Liver (tissue), 9 donors: ENCODE data around the gene CACNA1H. TPM values are rescaled to one million over a fixed set of nuclear protein-coding genes. Genes with fewer than 3 reads are reported as not detected.

Source experiments
- DNase-seq: peaks from one replicate; pipeline ENCODE4 v3.0.0-alpha.2; 2017; ENCODE audit warnings: low spot score
- H3K27ac ChIP-seq, 2 donors: one replicate each; pipeline ENCODE4 v1.7.0; 2013; ENCODE audit warnings: inconsistent platforms in 2 of 2, low read length in 2 of 2, control low read depth in 1 of 2, low read depth in 1 of 2, mild to moderate bottlenecking in 1 of 2
- H3K27me3 ChIP-seq, 4 donors: one replicate each; pipeline versions ENCODE4 v1.6.1 to v1.7.0; 2013; ENCODE audit warnings: low read length in 3 of 4, inconsistent platforms in 1 of 4, mild to moderate bottlenecking in 1 of 4, moderate library complexity in 1 of 4; ENCODE audit not compliant: control insufficient read depth in 4 of 4, insufficient read depth in 4 of 4
- H3K36me3 ChIP-seq, 4 donors: one replicate each; pipeline versions ENCODE4 v1.6.1 to v1.7.0; 2013; ENCODE audit warnings: low read length in 3 of 4, mild to moderate bottlenecking in 3 of 4, low read depth in 1 of 4, moderate library complexity in 1 of 4; ENCODE audit not compliant: control insufficient read depth in 4 of 4, insufficient read depth in 3 of 4
- H3K4me1 ChIP-seq, 4 donors: one replicate each; pipeline versions ENCODE4 v1.6.1 to v1.7.0; 2013; ENCODE audit warnings: low read length in 3 of 4, mild to moderate bottlenecking in 3 of 4, moderate library complexity in 1 of 4; ENCODE audit not compliant: control insufficient read depth in 4 of 4, insufficient read depth in 4 of 4
- H3K4me3 ChIP-seq, 3 donors: one replicate each; pipeline versions ENCODE4 v1.6.1 to v1.7.0; 2013; ENCODE audit warnings: low read length in 3 of 3, control low read depth in 1 of 3, low read depth in 1 of 3, mild to moderate bottlenecking in 1 of 3
- H3K9ac ChIP-seq, 2 donors: one replicate each; pipeline ENCODE4 v1.7.0; 2013; ENCODE audit warnings: low read length in 2 of 2, mild to moderate bottlenecking in 2 of 2, moderate library complexity in 2 of 2, control low read depth in 1 of 2, low read depth in 1 of 2
- H3K9me3 ChIP-seq, 4 donors: one replicate each; pipeline versions ENCODE4 v1.6.1 to v1.7.0; 2013; ENCODE audit warnings: low read length in 3 of 4; ENCODE audit not compliant: control insufficient read depth in 4 of 4
- ATF3 ChIP-seq: IDR thresholded peaks from 2 replicates; pipeline ENCODE4 v1.6.1; 2016; ENCODE audit warnings: antibody characterized with exemption
- CTCF ChIP-seq: fragments of 150-350 bp; IDR thresholded peaks from 2 replicates; pipeline ENCODE4 v1.5.1; 2017; ENCODE audit warnings: improper control_type of control experiment, low read depth, low read length; ENCODE audit not compliant: missing input control
- EGR1 ChIP-seq, 2 donors: IDR thresholded peaks; 2 replicates each; pipeline ENCODE4 v1.6.1; 2016 to 2018; ENCODE audit warnings: antibody characterized with exemption in 2 of 2, low read depth in 2 of 2
- FOXA2 ChIP-seq: IDR thresholded peaks from 2 replicates; pipeline ENCODE4 v1.6.1; 2016; ENCODE audit warnings: antibody characterized with exemption
- HNF4A ChIP-seq, 2 donors: conservative IDR thresholded peaks; 2 replicates each; pipeline ENCODE4 v1.6.1; 2016; ENCODE audit warnings: antibody characterized with exemption in 2 of 2, mild to moderate bottlenecking in 2 of 2
- HNF4G ChIP-seq: IDR thresholded peaks from 2 replicates; pipeline ENCODE4 v1.6.1; 2016; ENCODE audit warnings: antibody characterized with exemption
- JUND ChIP-seq, 2 donors: IDR thresholded peaks; 2 replicates each; pipeline ENCODE4 v1.6.1; 2016; ENCODE audit warnings: antibody characterized with exemption in 2 of 2
- MAX ChIP-seq: IDR thresholded peaks from 2 replicates; pipeline ENCODE4 v1.6.1; 2016; ENCODE audit warnings: antibody characterized with exemption
- REST ChIP-seq: IDR thresholded peaks from 2 replicates; pipeline ENCODE4 v1.6.1; 2016; ENCODE audit warnings: antibody characterized with exemption, mild to moderate bottlenecking
- TAF1 ChIP-seq: conservative IDR thresholded peaks from 2 replicates; pipeline ENCODE4 v1.6.1; 2016; ENCODE audit warnings: antibody characterized with exemption, mild to moderate bottlenecking
- YY1 ChIP-seq: IDR thresholded peaks from 2 replicates; pipeline ENCODE4 v1.6.1; 2016; ENCODE audit warnings: antibody characterized with exemption, mild to moderate bottlenecking
- ZBTB33 ChIP-seq: IDR thresholded peaks from 2 replicates; pipeline ENCODE4 v1.6.1; 2016; ENCODE audit warnings: antibody characterized with exemption
- WGBS: extraction: QIAGEN DNeasy Blood & Tissue Kit; methylation state at CpG from one replicate; pipeline ENCODE4 v1.1.7; 2013; 5-methylcytosine and 5-hydroxymethylcytosine counted together
- polyA plus RNA-seq, 2 donors: library from polyadenylated mRNA; stranded (reverse) in 1 of 2; unstranded in 1 of 2; fragments of 200-250 nt in 1 of 2; fragments of >200 nt in 1 of 2; fragmentation: Nextera tagmentation in 1 of 2; extraction: Ambion mirVana in 1 of 2; gene quantifications; one replicate each; pipeline versions ENCODE4 v1.2.1 to v1.2.3, GENCODE V29; 2013 to 2015
- total RNA-seq, 2 donors: library from RNA; depleted of rRNA; stranded (reverse); fragments of >200 nt; gene quantifications; one replicate each; pipeline ENCODE4 v1.2.3, GENCODE V29; 2014
- donor health status: healthy.
- donor health status: healthy.
- donor health status: healthy.
- donor health status: healthy.
- donor health status: healthy.

Gene CACNA1H
- total and polyA plus RNA-seq, 4 donors: 0.21 to 8.5 (median 6.1) TPM

- WGBS: 28% methylated on average over 23 of the region's 23 CpGs
- H3K36me3 ChIP-seq: no peaks in the 10 kb centered on the region
- peaks cover 0 to 3% (median 0%) of the 10 kb centered on the region in 4 donors for H3K27me3 ChIP-seq
- TF ChIP-seq JUND (IDR thresholded peaks at IDR 0.05) (no peak), YY1 (no peak), HNF4A (conservative IDR thresholded peaks at IDR 0.05) (no peak), HNF4G (no peak), ZBTB33 (no peak), TAF1 (no peak)
- H3K4me3 ChIP-seq: peak overlapping the region in 1 of 3 donors; percentile 60
- H3K4me1 ChIP-seq: peaks cover 36 to 66% (median 49%) of the 10 kb centered on the region in 4 donors
- no peak overlapping the region for H3K9ac ChIP-seq
- H3K9me3 ChIP-seq: no peaks in the 10 kb centered on the region
- H3K27ac ChIP-seq: peak overlapping the region; percentile 63 to 77
- DNase-seq: no peak
Observed at GRCh38 chr16:1154887-1155331, 2.0 kb downstream of the CACNA1H start.

GRCh38 chr16:1155353-1156054, 2.6 kb downstream of the CACNA1H start:
- H3K36me3 ChIP-seq: no peaks in the 10 kb centered on the region
- H3K4me1 ChIP-seq: peaks cover 37 to 72% (median 54%) of the 10 kb centered on the region in 4 donors
- no peaks in the 10 kb centered on the region for H3K9me3 ChIP-seq
- 44% methylated on average over 20 of the region's 20 CpGs for WGBS
- DNase-seq: no peak
- TF ChIP-seq REST (no peak), MAX (no peak)
- H3K4me3 ChIP-seq: peak overlapping the region in 1 of 3 donors; percentile 60
- no peak overlapping the region for H3K9ac ChIP-seq
- H3K27me3 ChIP-seq: peaks cover 0 to 3% (median 0%) of the 10 kb centered on the region in 4 donors
- peak overlapping the region; percentile 63 to 77 for H3K27ac ChIP-seq

- Histone ChIP-seq H3K4me3 (no peak overlapping the region), H3K9me3 (no peaks in the 10 kb centered on the region), H3K4me1 (peaks cover 45 to 80% (median 61%) of the 10 kb centered on the region in 4 donors), H3K36me3 (no peaks in the 10 kb centered on the region), H3K27ac (no peak overlapping the region), H3K9ac (no peak overlapping the region), H3K27me3 (peaks cover 0 to 3% (median 0%) of the 10 kb centered on the region in 4 donors)
- DNase-seq: no peak
- WGBS: 84% methylated on average over 35 of the region's 35 CpGs
- no peak for TF ChIP-seq HNF4A (conservative IDR thresholded peaks at IDR 0.05)
- no peak for TF ChIP-seq FOXA2
- TF ChIP-seq ATF3: no peak
- TF ChIP-seq CTCF: no peak
- no peak for TF ChIP-seq REST
- no peak for TF ChIP-seq EGR1 (IDR thresholded peaks at IDR 0.05; ENCODE audit: low read depth in 2 of 2)
- no peak for TF ChIP-seq JUND (IDR thresholded peaks at IDR 0.05)
Observed at GRCh38 chr16:1156055-1156982, 3.4 kb downstream of the CACNA1H start.
